Measurements from ENCODE around the gene PRKCG. TPM values are rescaled to one million over a fixed set of nuclear protein-coding genes. Genes with fewer than 3 reads are reported as not detected.
"Not testable (repeated sequence)": the region's sequence is repeated elsewhere in the genome, so short reads cannot be mapped to it uniquely, and the experiment has no call there.

PRKCG gene
- 0.51 and 3.3 TPM in 2 replicates for total RNA-seq (ENCODE audit: low replicate concordance)

DNA sequence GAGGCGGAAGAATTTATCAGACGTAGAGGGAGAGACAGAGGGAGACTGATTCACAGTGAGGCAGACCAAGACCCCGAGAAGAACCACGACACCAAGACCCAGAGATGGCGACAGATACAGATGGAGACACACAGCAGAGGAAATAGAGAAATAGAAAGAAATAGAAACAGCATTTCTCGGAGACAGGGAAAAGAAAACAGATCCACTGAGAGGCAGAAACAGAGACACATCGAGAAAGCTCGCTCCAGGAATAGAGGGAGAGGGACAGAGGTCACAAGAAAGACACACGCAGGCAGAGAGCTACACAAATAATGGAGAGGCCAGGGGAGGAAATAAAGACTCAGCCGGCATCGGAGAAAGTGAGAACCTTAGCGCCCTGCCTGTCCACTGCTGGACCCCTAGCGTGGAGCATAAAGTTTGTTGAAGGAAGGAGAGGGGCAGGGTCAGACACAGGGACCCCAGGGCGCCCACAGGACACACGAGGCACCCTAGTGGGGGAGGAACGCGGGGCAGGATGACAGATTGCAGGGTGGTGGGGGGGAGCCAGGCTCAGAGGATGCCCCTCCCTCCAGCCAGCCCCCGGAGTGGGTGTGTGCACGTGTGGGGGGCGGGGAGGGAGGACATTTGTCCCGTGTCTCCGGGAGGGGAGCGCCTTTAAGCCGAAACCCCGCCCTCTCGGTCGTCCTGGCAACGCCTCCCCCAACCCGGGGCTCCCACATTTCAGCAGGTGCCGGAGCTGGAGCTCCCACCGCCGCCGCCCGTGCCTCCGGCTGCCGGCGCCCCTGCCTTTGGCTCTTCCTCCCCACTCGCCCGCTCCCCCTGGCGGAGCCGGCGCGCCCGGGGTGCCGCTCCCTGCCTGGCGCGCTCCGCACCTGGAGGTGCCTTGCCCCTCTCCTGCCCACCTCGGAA is at the start of gene PRKCG:
PRKCG (plus strand) TSS at position 716 of the 909 bp plus-strand sequence. CDS start 298 bp downstream, outside the sequence.
- H3K27ac Mint-ChIP-seq, result peak within 1 kb of the TSS; percentile 14
- peaks cover 26% of the 10 kb centered on the region for H3K4me1 Mint-ChIP-seq
- Histone ChIP-seq H4K20me1 (ENCODE audit: low read depth) (no peaks in the 10 kb centered on the region), H3K9ac (no peak within 1 kb of the TSS), H3K4me3 (peak within 1 kb of the TSS; percentile 66), H3K27me3 (peaks cover 36% of the 10 kb centered on the region), H2AFZ (replicated peaks) (peak within 1 kb of the TSS; percentile 48), H3K4me1 (peaks cover 25% of the 10 kb centered on the region), H3K79me2 (ENCODE audit: low read depth) (no peaks in the 10 kb centered on the region), H3K4me2 (peak within 1 kb of the TSS; percentile 90), H3K9me3 (ENCODE audit: low read depth) (no peaks in the 10 kb centered on the region), H3K36me3 (no peaks in the 10 kb centered on the region), H3F3A (ENCODE audit: low read depth) (peaks cover 35% of the 10 kb centered on the region), H3K27ac (no peak within 1 kb of the TSS)
- peak within 1 kb of the TSS; percentile 87 for H3K4me3 Mint-ChIP-seq
- H3K27me3 Mint-ChIP-seq (ENCODE audit: insufficient read depth, low read depth), result peaks cover 7% of the 10 kb centered on the region
- TF ChIP-seq, protein P1, sequence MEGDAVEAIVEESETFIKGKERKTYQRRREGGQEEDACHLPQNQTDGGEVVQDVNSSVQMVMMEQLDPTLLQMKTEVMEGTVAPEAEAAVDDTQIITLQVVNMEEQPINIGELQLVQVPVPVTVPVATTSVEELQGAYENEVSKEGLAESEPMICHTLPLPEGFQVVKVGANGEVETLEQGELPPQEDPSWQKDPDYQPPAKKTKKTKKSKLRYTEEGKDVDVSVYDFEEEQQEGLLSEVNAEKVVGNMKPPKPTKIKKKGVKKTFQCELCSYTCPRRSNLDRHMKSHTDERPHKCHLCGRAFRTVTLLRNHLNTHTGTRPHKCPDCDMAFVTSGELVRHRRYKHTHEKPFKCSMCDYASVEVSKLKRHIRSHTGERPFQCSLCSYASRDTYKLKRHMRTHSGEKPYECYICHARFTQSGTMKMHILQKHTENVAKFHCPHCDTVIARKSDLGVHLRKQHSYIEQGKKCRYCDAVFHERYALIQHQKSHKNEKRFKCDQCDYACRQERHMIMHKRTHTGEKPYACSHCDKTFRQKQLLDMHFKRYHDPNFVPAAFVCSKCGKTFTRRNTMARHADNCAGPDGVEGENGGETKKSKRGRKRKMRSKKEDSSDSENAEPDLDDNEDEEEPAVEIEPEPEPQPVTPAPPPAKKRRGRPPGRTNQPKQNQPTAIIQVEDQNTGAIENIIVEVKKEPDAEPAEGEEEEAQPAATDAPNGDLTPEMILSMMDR (IDR thresholded peaks at IDR 0.05), result peak; percentile 54
- TF ChIP-seq EZH2 (IDR thresholded peaks at IDR 0.05) (no peak), EZH2phosphoT487 (IDR thresholded peaks at IDR 0.05) (no peak)
- H3K36me3 Mint-ChIP-seq, result peaks cover 2% of the 10 kb centered on the region
- H3K9me3 Mint-ChIP-seq, result no peaks in the 10 kb centered on the region
- DNase-seq (ENCODE audit: low spot score), result peak; percentile 87

DNA sequence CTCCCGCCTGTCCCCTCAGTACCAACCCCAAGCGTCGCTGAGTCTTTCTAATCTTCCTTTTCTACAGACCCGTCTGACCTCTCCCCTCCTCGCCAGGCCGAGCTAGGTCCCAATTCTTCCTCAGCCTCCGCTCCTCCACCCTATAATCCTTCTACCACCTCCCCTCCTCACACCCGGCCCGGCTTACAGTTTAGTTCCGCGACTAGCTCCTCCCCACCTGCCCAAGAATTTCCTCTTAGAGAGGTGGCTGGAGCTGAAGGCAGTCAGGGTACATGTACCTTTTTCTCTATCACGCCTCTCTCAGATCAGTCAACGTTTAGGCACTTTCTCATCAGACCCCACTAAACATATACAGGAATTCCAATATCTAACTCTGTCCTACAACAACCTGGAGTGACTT is 49.1 kb upstream of the PRKCG start:
- not testable (repeated sequence) for H3K9ac ChIP-seq, H3K4me3 Mint-ChIP-seq

DNA sequence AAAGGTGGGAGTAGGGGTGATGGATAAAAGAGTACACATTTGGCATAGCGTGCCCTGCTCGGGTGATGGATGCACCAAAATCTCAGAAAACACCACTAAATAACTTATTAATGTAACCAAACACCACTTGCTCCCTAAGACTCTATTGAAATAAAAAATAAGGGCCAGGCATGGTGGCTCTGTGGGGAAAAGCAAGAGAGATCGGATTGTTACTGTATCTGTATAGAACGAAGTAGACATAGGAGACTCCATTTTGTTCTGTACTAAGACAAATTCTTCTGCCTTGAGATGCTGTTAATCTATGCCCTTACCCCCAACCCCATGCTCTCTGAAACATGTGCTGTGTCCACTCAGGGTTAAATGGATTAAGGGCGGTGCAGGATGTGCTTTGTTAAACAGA is 43.6 kb upstream of the PRKCG start:
- not testable (repeated sequence) for H3K36me3 ChIP-seq; DNase-seq (ENCODE audit: low spot score); H3K4me1 ChIP-seq; H3K27me3 Mint-ChIP-seq (ENCODE audit: insufficient read depth, low read depth); H3K79me2 ChIP-seq (ENCODE audit: low read depth); H3K4me3 Mint-ChIP-seq; H4K20me1 ChIP-seq (ENCODE audit: low read depth); H3K4me3 ChIP-seq; H2AFZ ChIP-seq (replicated peaks); H3K9me3 Mint-ChIP-seq; H3K9ac ChIP-seq; H3K36me3 Mint-ChIP-seq; H3K27ac ChIP-seq; H3K9me3 ChIP-seq (ENCODE audit: low read depth); H3K27me3 ChIP-seq
- Histone ChIP-seq H3K4me2 (peak overlapping the region; percentile 22), H3F3A (ENCODE audit: low read depth) (peaks cover 16% of the 10 kb centered on the region)
- Mint-ChIP-seq H3K27ac (peak overlapping the region; percentile 23), H3K4me1 (peaks cover 21% of the 10 kb centered on the region)

More for the DNA sequence above, 49.1 kb upstream of the PRKCG start:
- peak; percentile 40 for DNase-seq (ENCODE audit: low spot score)
- H3K79me2 ChIP-seq (ENCODE audit: low read depth); H3K9me3 ChIP-seq (ENCODE audit: low read depth); H3K27ac ChIP-seq; H3K36me3 Mint-ChIP-seq; H3F3A ChIP-seq (ENCODE audit: low read depth); H3K9me3 Mint-ChIP-seq; H2AFZ ChIP-seq (replicated peaks); H3K4me3 ChIP-seq; H4K20me1 ChIP-seq (ENCODE audit: low read depth); H3K36me3 ChIP-seq; H3K27ac Mint-ChIP-seq: not testable (repeated sequence)
- H3K27me3 ChIP-seq, result peaks cover 46% of the 10 kb centered on the region
- H3K4me1 ChIP-seq, result peaks cover 10% of the 10 kb centered on the region
- peaks cover 12% of the 10 kb centered on the region for H3K27me3 Mint-ChIP-seq (ENCODE audit: insufficient read depth, low read depth)
- peak overlapping the region; percentile 69 for H3K4me2 ChIP-seq
- peaks cover 12% of the 10 kb centered on the region for H3K4me1 Mint-ChIP-seq

DNA sequence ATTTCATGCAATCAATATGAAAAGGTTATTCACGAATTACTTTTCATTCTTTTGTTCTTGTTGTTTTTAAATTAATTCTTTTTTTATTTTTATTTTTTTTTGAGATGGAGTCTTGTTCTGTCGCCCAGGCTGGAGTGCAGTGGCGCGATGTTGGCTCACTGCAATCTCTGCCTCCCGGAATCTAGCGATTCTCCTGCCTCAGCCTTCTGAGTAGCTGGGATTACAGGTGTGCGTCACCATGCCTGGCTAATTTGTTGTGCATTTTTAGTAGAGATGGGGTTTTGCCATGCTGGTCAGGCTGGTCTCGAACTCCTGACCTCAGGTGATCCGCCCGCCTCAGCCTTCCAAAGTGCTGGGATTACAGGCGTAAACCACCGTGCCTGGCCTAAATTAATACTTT is 41.8 kb upstream of the PRKCG start:
- H3K27me3 ChIP-seq; H3K27me3 Mint-ChIP-seq (ENCODE audit: insufficient read depth, low read depth); H3K79me2 ChIP-seq (ENCODE audit: low read depth); H3K9ac ChIP-seq; H3K27ac ChIP-seq; H3K36me3 Mint-ChIP-seq; H4K20me1 ChIP-seq (ENCODE audit: low read depth); H2AFZ ChIP-seq (replicated peaks); H3K27ac Mint-ChIP-seq; DNase-seq (ENCODE audit: low spot score); H3K9me3 ChIP-seq (ENCODE audit: low read depth); H3K4me3 ChIP-seq; H3K9me3 Mint-ChIP-seq; H3K4me3 Mint-ChIP-seq; H3K4me2 ChIP-seq; H3K36me3 ChIP-seq; H3K4me1 ChIP-seq: not testable (repeated sequence)
- H3K4me1 Mint-ChIP-seq, result peaks cover 19% of the 10 kb centered on the region
- peaks cover 19% of the 10 kb centered on the region for H3F3A ChIP-seq (ENCODE audit: low read depth)

DNA sequence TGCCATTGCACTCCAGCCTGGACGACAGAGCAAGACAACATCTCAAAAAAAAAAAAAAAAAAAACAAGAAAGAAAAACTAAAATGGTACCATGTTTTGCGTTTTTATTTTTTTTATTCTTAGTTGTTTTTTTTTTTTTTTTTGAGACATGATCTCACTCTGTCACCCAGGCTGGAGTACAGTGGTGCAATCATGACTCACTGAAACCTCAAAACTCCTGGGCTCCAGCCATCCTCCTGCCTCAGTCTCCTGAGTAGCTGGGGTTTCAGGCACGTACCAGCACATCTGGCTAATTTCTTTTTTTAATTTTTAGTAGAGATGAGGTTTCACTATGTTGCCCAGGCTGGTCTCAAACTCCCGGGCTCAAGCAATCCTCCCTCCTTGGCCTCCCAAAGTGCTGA is 41.1 kb upstream of the PRKCG start:
- not testable (repeated sequence) for H4K20me1 ChIP-seq (ENCODE audit: low read depth); DNase-seq (ENCODE audit: low spot score); H3K27me3 Mint-ChIP-seq (ENCODE audit: insufficient read depth, low read depth); H3K79me2 ChIP-seq (ENCODE audit: low read depth); H2AFZ ChIP-seq (replicated peaks); H3K4me3 Mint-ChIP-seq; H3K4me3 ChIP-seq; H3K36me3 ChIP-seq; H3K4me2 ChIP-seq; H3K27ac ChIP-seq; H3K27ac Mint-ChIP-seq; H3K9me3 Mint-ChIP-seq; H3K9me3 ChIP-seq (ENCODE audit: low read depth); H3K4me1 ChIP-seq; H3K9ac ChIP-seq; H3K36me3 Mint-ChIP-seq; H3K27me3 ChIP-seq
- H3K4me1 Mint-ChIP-seq, result peaks cover 19% of the 10 kb centered on the region
- peaks cover 19% of the 10 kb centered on the region for H3F3A ChIP-seq (ENCODE audit: low read depth)
